NCI-H2107 (cell line): ENCODE results near the gene ARL15.

Experiments used
- DNase-seq: peaks from one replicate; lab custom pipeline; 2025; lab: John Stamatoyannopoulos, UW

The ARL15 gene

DNA sequence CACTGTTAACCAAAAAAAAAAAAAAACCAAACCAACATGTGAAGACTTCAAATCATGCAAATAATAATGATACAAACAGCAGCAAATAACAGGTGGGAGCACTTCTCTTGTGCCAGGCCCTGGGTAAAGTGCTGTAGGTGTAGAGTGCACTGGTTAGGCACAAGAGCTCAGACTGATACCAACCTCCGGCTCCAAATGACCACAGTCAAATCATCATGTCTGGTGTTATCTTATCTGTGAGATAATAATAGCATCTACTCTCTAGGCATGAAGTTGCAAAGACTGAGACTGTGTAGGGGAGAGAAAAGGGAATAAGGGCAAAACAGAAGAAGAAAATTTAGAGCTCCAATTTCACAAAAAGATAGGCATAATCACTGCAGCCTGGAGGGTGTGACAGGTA, 159.5 kb downstream of the ARL15 start:
- DNase-seq = no peak

DNA sequence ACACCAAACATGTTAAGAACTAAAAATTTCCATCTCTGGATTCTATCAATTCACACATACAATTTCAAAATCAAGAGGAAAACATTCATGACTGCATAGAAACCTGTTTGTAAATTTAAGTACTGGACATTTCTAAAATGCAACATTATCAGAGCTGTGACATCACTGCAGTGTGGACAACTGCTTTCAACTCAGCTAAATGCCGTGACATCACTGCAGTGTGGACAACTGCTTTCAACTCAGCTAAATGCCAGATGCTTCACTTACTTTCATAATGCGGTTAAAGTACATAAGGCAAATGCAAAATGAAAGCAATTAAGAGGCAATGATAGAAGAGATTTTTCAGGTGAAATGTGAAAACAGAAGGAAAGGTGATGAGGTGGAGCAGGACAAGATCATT, 161.5 kb downstream of the ARL15 start:
- DNase-seq = peak; percentile 23

DNA sequence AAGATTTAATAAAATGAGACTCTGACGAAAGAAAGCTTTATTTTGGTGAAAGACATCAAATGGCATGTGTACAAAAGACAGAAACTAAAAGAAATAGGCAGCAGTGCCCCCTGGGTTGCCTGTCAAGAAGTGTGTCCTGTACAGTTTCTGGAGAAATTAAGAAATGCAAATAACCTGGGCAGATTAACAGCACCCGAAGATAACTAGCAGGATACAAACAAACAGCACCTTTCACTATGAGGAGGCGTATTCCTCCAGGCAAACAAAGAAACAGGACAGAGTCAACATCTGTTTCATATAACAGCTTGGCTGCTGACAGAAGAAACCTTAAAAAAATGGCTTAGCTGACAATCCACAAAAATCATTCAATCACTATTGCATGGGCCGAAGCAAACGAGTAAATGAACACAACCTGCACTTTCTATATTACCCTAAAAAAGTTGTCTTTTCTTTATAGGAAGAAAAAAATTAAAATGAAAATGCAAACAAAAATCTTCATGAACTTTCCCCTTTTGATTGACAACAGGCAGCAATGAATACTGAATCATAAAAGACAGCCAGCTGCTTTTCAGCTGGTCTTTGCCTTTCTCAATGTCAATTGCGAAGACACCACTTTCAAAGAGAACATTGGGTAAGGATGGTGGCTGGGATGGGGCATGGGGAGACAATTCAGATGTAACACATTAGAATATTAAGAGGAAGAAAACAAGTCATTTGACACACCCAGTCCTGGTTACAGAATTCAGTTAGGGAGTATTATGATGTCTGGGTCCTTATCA, 162.1 kb downstream of the ARL15 start:
- no peak for DNase-seq

DNA sequence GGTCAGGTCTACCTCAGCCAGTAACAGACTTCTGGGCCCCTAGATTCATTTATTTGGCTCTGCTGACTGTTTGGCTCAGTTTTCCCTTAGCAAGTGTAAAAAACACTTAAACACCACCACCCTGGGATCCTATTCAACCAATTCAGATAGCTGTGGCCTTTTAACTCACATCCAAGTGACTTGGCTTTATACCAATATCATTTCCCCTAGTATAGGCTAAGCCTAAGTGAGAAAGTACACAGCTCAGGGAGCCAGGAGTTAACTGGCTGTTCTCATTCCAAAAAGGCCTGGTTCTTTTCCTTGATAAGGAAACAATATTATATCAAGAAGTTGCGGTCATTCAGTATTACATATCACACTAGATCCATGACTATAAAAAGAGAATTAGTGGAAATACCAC, 163.5 kb downstream of the ARL15 start:
- no peak for DNase-seq

DNA sequence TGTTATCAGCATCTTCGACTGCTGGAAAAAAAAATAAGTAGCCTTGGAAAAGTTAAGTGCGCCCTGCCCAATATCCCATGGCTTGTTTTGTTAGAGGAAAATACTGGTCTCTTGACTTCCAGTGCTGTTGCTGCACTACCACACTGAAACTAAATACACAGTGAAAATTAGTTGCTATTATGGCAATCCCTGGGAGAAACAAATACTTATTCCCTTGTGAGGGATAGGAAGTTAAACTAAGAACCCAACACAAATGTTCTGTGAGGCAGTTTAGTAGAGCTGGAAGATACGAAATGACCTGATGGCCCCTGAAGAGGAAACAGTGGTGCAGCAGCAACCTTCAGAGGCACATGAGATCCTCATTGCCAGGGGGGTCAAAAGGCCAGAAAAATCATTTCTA, 164.0 kb downstream of the ARL15 start:
- DNase-seq = no peak

DNA sequence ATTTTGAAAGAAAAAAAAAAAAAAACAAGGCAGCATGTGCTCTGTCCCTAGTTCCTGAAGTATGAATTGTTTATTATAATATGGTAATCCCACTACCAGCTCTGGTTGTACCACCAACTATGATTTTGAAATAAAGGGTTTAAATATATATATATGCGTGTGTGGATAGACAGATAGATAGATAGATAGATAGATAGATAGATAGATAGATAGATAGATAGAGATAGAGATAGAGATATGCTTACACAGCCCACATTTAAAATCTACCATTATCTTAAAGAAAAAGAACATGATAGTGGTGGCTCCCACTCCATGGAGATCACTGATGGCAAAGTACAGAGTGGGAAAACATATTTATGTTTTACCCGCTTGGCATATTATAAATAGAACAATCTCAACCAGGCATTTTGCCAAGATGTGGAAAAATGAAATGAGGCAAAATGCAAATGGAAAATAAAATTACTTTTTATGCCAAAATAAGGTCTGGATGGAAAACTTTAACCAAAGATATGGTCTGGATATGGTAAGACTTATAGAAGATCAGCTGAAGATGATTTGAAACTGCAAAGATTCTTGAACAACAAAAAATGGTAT, 170.0 kb downstream of the ARL15 start:
- DNase-seq = no peak

DNA sequence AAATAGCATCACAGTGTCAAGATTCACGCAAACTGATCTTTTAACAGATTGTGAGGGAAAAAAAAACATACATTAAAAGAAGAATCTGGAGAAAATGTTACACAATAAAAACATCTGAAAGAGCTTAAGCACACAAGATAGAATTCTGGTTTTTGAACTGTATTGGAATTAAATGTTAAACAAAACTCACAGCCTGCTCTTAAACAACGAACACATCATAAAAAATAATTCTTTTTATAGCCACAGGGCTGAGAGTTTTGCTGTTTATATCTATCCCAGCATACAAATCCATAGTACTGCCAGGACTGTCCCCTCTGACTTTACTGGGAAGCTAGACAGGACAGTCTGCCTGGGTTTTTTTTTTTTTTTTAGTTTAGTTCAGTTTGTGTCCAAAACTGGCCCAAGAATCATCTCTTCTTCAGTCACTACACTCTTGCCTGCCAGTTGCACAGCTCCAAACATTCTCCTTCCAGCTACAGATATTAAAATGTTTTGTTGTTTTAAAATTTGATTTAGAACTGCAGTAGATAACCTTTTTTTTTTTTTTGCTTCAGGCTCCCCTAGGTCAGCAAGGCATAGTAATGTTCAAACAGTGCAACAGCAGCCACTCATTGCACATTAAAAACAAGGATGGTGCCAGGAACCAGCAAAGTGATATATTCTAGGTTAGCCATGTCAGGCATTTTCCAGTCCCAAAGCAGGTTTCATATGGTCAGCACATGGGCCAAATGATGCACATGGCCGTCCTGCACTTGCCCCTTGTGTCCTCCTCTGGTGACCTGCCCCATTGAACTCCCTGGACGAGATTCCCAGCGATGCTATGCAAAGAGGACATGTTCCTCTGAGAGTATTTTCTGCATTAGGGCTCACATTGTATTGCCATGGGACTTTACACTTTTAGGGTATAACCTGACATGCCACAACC, 173.6 kb downstream of the ARL15 start:
- no peak for DNase-seq

DNA sequence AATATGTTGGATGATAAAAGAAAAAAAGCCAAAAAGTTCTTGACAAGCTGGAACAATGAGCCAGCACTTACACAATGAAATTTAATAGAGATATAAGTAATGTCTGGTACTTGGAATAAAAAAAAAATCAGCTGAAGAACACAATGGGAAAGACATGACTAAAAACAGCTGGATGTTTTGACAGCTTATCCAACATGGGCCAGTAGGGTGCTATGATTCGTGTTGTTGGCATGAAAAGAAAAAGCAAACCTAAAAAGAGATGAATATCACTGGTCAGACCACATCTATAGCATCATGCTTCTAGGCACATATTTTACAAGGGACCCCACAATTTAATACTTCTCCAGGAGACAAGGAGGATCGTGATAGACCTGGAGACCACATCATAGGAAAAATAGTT, 175.3 kb downstream of the ARL15 start:
- no peak for DNase-seq

DNA sequence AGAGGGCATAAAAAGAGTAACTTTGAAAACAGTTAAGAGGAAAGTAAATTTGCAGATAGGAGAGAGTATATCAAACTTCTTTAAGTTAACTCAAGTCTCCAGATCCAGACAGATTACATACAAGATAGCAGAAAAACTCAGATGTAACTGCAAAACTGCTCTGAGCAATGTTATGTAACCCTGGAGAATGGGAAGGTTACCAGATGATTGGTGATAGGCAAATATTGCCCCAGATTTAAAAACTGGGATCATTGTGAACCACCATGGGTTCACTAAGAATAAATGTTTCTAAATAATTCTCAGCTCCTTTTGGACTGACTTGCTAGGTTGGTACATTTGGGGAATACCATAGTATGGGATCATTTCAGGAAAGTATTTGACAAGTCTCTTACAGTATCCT, 176.5 kb downstream of the ARL15 start:
- DNase-seq = no peak

DNA sequence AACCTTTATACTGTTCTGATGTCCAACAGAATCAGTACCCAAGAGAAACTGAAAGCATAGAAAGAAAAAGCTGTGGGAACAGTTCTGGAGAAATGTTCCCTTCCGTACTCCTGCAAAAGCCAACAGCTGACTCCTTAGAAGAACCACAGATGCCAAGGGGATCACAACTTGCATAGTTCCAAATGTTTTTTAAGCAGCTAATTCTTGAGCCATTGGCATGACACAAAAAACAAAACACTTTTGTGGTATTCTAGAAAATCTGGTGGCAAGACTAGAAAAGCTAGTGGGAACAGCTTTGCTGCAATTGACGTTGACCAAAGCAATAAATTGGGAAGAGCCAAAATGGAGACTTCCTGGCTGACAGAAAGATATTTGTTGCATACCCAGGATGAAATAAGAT, 189.9 kb downstream of the ARL15 start:
- DNase-seq = no peak

DNA sequence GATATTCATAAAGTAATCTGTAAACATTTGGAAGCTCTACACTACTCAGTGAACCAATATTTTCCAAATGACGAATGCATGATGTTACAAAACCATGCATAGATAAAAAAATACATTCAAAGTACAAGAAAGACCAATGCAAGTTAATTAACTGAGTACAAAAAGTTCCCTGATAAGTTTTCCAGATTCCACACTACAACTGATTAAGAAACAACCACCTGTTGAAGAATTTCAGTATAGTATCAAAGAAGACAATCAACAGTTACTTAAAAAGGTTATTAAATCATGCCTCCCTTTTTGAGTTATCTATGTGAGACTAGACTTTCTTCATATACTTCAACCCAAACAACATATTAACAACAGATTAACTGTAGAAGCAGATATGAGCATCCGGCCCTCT, 192.4 kb downstream of the ARL15 start:
- DNase-seq = no peak

DNA sequence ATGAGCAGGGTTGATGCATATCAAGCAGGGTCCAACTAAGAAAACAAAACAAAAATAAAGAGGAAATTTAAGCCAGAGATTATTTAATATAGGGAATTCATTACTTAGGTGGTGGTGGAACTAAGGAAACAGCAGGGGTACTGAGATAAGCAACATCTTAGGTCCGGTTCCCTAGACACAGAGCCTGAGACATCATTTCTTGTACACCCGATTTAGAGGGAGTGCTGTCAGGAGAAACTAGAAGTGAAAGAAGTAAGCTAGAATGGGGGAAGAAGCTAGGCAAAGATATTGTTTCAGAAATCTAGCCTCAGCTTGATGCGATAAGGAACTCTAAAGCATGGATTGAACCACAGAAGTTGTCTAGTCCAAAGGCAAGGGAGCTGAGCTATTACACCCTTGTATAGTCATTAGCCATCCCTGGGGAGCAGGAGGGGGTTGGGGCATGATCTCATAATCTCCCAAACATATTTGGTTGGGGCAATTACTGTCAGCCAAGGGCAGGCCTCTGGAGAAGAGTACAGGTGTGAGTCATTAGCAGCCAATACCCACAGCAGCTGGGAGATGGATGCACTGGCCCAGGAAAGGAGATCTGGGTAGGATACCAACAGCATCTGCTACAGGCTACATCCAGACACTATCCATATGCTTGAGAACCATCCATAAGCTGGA, 194.5 kb downstream of the ARL15 start:
- DNase-seq = no peak

DNA sequence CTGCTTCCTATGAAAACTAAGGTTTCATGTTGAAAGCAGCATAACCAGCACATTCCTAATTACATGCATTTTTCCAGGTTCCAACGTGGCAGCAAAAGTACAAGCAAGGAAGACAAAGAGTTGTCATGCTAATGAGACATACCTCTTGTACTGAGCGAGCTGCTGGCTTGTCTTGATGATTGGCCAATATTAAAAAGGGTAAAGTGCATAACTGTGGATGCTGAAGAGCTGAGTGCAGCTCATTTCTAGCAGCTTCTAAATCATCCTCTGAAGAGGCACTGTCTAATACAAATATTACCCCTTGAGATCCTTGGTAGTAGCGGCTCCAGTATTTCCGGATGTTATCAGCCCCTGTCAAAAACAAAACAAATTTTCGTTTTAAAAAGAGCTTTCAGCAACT, 197.3 kb downstream of the ARL15 start:
- DNase-seq = no peak

DNA sequence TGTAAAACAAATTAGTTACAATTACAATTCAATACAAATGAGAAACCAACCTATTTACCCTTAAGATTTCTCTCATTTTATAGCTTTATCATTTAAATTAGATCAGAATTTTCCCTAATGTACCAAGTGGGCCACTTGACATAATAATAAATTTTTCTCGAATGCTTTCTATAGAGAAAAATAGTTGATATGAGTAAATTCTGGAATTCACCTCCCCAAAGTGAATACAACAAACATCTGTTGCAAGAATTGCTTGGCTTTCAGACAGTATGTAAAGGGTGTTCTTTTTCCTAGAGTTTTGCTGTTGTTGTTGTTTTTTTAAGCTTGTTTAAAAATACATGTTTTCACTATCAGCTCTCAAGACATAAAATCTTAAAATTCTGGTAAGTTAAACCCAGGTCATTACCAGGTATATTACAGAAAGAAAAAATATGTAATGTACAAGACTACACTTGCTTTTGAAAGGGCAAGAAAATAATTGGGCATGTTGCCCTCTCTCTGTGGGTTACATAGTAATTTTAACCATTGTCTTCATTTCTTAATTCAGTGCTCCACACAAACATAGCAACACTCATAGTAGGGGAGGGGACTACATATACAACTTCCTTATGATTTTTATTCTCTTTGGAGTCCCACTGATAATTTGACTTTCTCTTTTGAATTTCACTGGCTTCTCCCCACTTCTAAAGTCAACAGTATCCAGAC, 200.6 kb downstream of the ARL15 start:
- DNase-seq = no peak

DNA sequence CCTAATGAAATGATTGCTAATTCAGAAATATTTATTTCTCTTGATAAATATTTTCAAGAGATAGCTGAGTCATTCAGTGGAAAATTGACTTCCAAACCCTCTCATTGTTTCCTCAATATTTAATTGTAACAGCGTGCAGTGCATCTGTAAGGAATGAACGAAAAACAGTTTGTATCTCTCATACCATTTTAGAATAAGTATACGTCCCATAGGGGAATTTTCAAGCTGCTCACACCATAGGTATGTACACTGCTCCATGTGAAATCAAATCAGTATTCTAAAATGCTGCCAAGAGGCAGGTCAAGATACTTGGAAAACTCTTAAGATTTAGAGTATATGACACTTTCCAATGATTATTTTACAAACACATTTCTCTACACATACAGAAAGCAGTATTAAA, 202.2 kb downstream of the ARL15 start:
- no peak for DNase-seq

DNA sequence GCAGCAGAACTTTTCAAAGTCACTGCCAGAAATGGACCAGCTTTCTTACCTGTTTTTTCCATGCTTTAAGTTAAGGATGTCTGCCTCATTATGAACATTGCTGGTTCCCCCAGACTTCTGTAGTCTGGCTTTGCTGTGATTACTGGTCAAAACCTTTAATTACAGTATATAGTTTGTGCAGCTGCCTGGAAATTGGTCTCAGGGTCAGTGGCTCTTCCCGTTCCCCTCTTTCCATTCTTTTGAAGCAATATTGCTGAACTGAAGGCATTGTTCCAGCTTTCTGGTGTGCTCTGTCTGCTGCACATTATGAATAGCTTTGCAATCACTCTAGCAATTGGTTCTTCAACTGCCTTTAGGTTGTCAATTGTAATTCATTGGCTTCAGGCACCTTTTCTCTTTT, 206.5 kb downstream of the ARL15 start:
- no peak for DNase-seq

DNA sequence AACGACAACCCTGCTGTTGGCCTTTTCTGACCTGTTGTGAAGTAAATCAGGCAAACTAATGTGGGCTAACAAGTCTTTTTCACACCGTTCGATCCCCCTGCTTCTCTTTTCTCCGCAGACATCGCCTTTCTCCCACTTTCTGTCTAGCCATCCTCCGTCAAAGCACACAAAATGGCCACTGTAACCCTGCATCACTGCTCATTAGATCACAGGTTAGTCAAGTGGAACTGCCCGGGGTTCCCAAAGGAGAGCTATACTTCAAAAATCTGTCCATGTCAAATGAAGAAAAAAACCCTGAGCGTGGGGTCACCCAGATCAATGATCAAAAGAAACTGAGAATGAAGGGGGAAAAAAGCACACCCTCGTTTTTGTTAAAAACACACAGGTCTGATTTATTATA, 212.1 kb downstream of the ARL15 start:
- DNase-seq = no peak

DNA sequence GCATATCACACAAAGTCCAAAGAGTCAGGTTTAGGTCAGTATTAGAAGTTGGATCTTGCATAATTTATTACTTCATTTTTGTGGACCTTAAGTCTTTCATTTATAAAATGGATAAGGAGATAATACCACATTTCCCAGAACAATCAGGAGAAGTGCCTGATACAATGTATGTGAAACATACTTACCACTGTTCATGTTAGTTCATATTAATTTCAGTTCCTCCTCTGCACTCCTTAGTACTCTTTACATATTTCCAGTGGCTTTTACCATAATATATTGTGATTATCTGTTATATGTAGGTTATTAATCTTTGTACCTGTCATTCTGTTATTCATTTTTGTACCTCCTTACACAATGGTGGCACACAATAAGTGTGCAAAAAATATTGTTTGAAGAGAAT, 214.4 kb downstream of the ARL15 start:
- no peak for DNase-seq

DNA sequence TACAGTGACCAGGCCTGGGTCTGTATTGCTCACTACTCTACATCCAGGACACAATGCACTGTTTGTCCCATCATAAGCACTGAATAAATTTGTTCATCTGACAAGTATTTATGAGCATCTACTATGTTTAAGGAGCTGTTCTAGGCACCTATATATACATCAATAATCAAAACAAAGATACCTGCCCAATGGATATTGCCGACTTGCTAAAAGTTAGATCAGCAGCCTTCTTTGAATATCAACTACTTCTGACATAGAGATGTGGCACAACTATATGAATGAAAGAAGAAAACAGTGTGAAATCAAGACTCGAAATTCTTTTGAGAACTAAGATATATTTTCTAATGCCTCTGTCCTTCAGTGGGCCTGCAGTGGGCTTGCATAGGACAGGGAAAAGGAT, 215.7 kb downstream of the ARL15 start:
- DNase-seq = no peak

DNA sequence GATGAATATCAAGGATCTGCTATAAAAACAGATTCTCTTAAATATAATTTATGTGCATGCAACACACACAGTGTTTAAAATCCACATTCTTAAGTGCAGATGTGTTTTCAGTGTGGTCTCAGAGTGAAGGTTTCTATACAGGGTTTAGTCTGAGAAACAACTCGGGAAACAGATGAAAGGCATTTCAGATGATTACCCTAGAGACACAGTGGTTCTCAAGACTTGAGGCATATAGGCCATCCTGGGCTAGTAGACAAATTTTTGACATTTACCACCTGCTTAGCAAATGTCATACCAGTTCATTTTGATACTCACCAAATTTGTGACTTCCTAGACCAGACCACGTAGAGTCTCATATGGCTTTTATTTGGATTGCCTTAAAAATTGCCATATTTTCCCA, 216.5 kb downstream of the ARL15 start:
- DNase-seq = no peak

DNA sequence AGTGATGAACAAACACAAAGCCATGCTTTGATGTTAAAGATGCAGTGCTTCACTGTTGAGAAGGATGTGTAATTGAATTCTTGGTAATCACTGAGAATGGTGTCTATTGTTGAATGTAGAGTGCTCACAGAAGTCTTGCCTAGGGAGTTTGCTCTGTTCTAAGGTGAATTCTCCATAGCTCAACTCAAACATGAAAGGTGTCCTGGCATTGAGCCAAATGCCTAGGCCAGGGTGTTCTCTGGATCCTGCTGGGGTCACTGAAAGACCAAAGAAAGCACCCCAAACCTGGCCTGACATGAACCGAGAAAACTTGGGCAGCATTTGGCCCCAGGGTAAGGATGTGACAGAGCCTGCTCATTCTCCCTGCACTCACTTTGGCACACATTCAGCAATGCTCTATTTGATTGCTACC, 217.3 kb downstream of the ARL15 start:
- DNase-seq = no peak
